HFFc6 (cell line): ENCODE measurements around the gene PER3. TPM values are rescaled to one million over a fixed set of nuclear protein-coding genes. Genes with fewer than 3 reads are reported as not detected.
A peak's percentile ranks its signal among the peaks of the same experiment; 100 is the strongest.

Experiments used
- DNase-seq: peaks from one replicate; pipeline ENCODE4 v3.0.0-alpha.2; 2018
- H3K27ac Mint-ChIP-seq: 2 replicates; pipeline ENCODE4 v1.8.0; 2020; ENCODE audit warnings: mild to moderate bottlenecking, mixed read lengths
- H3K27me3 Mint-ChIP-seq: 2 replicates; pipeline ENCODE4 v1.8.0; 2021; ENCODE audit warnings: mild to moderate bottlenecking, moderate library complexity, mixed read lengths; ENCODE audit not compliant: insufficient read depth
- H3K36me3 Mint-ChIP-seq: 2 replicates; pipeline ENCODE4 v1.8.0; 2021; ENCODE audit warnings: low read depth, mixed read lengths
- H3K4me1 Mint-ChIP-seq: 2 replicates; pipeline ENCODE4 v1.8.0; 2020; ENCODE audit warnings: low read depth, mixed read lengths
- H3K4me3 Mint-ChIP-seq: 2 replicates; pipeline ENCODE4 v1.8.0; 2020; ENCODE audit warnings: mild to moderate bottlenecking, moderate library complexity, mixed read lengths
- H3K9me3 Mint-ChIP-seq: 2 replicates; pipeline ENCODE4 v1.8.0; 2020; ENCODE audit warnings: mild to moderate bottlenecking, mixed read lengths
- total RNA-seq, 6 experiments: library from RNA; stranded (reverse); fragmentation: NEBNext Ultra II Directional; extraction: Animal tissue kit (Norgen Biotek cat#: 25700); gene quantifications; 2 replicates in 1 of 6; 3 replicates in 5 of 6; pipeline ENCODE4 v1.2.3, GENCODE V29; 2021
- TF ChIP-seq, protein P1 (sequence below): fragments of 200-600 bp; sonication (generic); IDR thresholded peaks from 2 replicates; pipeline ENCODE4 v1.5.0; 2021; ENCODE audit warnings: antibody characterized with exemption, mild to moderate bottlenecking

The PER3 gene
- total RNA-seq, 6 experiments from 2014 or later = 5.7 to 8.1 (median 7.7) TPM

DNA sequence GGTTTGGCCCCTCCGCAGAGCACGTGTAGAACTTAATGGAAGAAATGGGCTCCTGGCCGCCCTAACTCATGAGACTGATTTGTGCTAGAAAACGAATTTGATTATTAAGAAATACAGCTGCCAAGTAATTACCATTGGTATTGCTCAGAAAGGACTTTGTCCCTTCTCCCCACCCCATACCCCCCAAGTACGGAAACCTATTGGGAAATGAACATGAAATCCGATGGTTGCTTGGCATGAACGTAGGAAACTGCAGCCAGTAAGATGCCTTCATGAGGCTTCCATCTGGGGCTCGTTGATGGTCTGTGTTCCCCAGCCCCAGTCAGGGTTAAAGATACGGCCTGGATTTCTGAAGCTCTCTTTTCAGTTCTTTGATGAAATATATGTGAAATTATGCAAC is 21.4 kb downstream of the PER3 start:
- H3K9me3 Mint-ChIP-seq = no peaks in the 10 kb centered on the region
- TF ChIP-seq, protein P1, sequence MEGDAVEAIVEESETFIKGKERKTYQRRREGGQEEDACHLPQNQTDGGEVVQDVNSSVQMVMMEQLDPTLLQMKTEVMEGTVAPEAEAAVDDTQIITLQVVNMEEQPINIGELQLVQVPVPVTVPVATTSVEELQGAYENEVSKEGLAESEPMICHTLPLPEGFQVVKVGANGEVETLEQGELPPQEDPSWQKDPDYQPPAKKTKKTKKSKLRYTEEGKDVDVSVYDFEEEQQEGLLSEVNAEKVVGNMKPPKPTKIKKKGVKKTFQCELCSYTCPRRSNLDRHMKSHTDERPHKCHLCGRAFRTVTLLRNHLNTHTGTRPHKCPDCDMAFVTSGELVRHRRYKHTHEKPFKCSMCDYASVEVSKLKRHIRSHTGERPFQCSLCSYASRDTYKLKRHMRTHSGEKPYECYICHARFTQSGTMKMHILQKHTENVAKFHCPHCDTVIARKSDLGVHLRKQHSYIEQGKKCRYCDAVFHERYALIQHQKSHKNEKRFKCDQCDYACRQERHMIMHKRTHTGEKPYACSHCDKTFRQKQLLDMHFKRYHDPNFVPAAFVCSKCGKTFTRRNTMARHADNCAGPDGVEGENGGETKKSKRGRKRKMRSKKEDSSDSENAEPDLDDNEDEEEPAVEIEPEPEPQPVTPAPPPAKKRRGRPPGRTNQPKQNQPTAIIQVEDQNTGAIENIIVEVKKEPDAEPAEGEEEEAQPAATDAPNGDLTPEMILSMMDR = no peak
- peaks cover 10% of the 10 kb centered on the region for H3K4me1 Mint-ChIP-seq
- peaks cover 2% of the 10 kb centered on the region; the same call in 1 of the 2 replicates for H3K27me3 Mint-ChIP-seq
- H3K27ac Mint-ChIP-seq = no peak overlapping the region
- H3K36me3 Mint-ChIP-seq = no peaks in the 10 kb centered on the region; the same call in 1 of the 2 replicates
- no peak overlapping the region for H3K4me3 Mint-ChIP-seq
- no peak for DNase-seq

DNA sequence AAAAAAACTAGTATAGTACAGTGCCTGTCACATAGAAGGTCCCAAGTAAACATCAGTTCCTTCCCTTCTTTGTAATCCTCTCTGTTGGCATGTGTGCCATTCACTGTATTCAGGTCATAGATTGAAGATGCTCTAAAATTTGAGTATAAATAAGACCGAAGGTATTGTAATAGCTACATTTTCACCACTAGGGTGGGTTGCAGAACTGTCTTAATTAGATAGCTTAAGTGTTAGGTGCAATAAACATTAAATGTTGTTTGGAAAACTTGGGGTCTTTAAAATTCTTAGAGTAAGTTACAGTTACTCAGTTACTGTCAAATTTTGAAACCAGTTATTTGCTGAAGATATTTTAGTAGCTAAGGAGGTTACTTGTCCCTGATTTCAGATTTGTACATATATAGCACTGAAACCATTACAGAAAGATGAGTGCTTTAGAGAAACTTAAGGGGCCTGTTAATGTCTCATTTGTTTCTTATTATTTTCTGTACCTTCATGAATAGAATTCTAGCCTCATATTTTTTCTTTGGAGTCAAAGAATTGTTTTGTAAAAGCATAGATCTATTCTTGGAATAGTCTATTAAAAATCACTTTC is 24.3 kb downstream of the PER3 start:
- peak; percentile 7 for DNase-seq
- Mint-ChIP-seq H3K9me3 (peaks cover 6% of the 10 kb centered on the region), H3K4me1 (peaks cover 11% of the 10 kb centered on the region), H3K36me3 (peaks cover 18% of the 10 kb centered on the region), H3K4me3 (no peak overlapping the region), H3K27me3 (no peaks in the 10 kb centered on the region), H3K27ac (no peak overlapping the region)
- TF ChIP-seq, protein P1 = peak; percentile 80

DNA sequence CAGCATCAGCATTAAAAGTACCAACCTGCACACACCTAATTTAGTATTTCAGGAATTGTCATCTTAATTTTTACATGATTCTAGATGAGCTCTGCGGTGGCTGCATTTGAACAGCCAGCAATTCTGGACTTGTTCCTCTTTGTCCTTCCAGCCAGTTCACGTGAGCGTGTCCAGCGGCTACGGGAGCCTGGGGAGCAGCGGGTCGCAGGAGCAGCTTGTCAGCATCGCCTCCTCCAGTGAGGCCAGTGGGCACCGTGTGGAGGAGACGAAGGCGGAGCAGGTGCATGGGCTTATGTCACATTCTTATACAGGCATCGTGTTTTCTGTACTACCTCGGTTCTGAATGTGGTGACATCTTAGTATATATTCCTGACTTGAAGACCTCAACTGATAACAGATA is 25.7 kb downstream of the PER3 start:
- H3K4me3 Mint-ChIP-seq = no peak overlapping the region
- 0 out of 2 replicates have a peak overlapping the region, but pooled peaks have one; percentile 26 for H3K27ac Mint-ChIP-seq
- no peak for DNase-seq
- H3K36me3 Mint-ChIP-seq = peaks cover 30% of the 10 kb centered on the region
- no peaks in the 10 kb centered on the region for H3K27me3 Mint-ChIP-seq
- TF ChIP-seq, protein P1 = no peak
- H3K4me1 Mint-ChIP-seq = peaks cover 11% of the 10 kb centered on the region
- H3K9me3 Mint-ChIP-seq = peaks cover 16% of the 10 kb centered on the region

DNA sequence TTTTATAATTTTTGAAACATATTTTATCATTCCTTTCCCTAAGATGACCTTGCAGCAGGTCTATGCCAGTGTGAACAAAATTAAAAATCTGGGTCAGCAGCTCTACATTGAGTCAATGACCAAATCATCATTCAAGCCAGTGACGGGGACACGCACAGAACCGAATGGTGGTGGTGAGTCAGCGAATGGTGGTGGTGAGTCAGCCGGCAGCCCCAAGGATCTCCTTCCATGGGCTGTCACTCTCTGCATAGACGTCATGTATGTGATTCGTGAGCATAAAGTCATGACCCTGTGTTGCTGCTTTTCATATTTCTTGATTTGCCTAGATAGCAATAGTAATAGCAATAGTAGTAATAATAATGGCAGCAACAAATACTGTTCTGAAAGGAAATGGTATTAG is 26.3 kb downstream of the PER3 start:
- Mint-ChIP-seq H3K4me3 (no peak overlapping the region), H3K4me1 (peaks cover 11% of the 10 kb centered on the region), H3K36me3 (peaks cover 34% of the 10 kb centered on the region), H3K9me3 (peaks cover 16% of the 10 kb centered on the region), H3K27me3 (no peaks in the 10 kb centered on the region), H3K27ac (no peak overlapping the region)
- peak; percentile 86 for DNase-seq
- TF ChIP-seq, protein P1 = no peak

DNA sequence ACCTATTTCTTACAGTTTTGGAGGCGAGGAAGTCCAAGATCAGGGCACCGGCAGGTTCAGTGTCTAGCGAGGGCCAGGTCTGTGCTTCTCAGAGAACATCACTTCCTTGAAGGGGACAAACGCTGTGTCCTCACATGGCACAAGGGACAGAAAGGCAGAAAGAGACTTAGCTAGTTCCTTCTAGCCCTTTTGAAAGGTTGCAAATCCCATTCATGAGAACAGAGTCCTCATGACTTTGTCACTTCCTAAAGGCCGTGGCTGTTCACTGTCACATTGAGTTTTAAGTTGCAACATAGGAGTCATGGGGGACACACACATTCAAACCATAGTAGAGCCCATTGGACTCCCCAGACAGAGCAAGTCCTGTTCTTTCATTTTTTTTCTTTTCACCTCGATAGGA is 27.4 kb downstream of the PER3 start:
- Mint-ChIP-seq H3K36me3 (peaks cover 35% of the 10 kb centered on the region), H3K27me3 (no peaks in the 10 kb centered on the region)

More for the DNA sequence above, 27.4 kb downstream of the PER3 start:
- TF ChIP-seq, protein P1 = no peak
- Mint-ChIP-seq H3K9me3 (peaks cover 16% of the 10 kb centered on the region), H3K4me3 (no peak overlapping the region), H3K27ac (no peak overlapping the region), H3K4me1 (peaks cover 11% of the 10 kb centered on the region)
- DNase-seq = no peak
